HFFc6 (cell line): ENCODE measurements around the gene MYO1H. TPM values are rescaled to one million over a fixed set of nuclear protein-coding genes. Genes with fewer than 3 reads are reported as not detected.
A peak's percentile ranks its signal among the peaks of the same experiment; 100 is the strongest.
"Not testable (repeated sequence)": the region's sequence is repeated elsewhere in the genome, so short reads cannot be mapped to it uniquely, and the experiment has no call there.

ENCODE experiments used
- DNase-seq: peaks from one replicate; pipeline ENCODE4 v3.0.0-alpha.2; 2018
- H3K27ac Mint-ChIP-seq: 2 replicates; pipeline ENCODE4 v1.8.0; 2020; ENCODE audit warnings: mild to moderate bottlenecking, mixed read lengths
- H3K27me3 Mint-ChIP-seq: 2 replicates; pipeline ENCODE4 v1.8.0; 2021; ENCODE audit warnings: mild to moderate bottlenecking, moderate library complexity, mixed read lengths; ENCODE audit not compliant: insufficient read depth
- H3K36me3 Mint-ChIP-seq: 2 replicates; pipeline ENCODE4 v1.8.0; 2021; ENCODE audit warnings: low read depth, mixed read lengths
- H3K4me1 Mint-ChIP-seq: 2 replicates; pipeline ENCODE4 v1.8.0; 2020; ENCODE audit warnings: low read depth, mixed read lengths
- H3K4me3 Mint-ChIP-seq: 2 replicates; pipeline ENCODE4 v1.8.0; 2020; ENCODE audit warnings: mild to moderate bottlenecking, moderate library complexity, mixed read lengths
- H3K9me3 Mint-ChIP-seq: 2 replicates; pipeline ENCODE4 v1.8.0; 2020; ENCODE audit warnings: mild to moderate bottlenecking, mixed read lengths
- CTCF ChIP-seq: fragments of 200-600 bp; sonication (generic); IDR thresholded peaks from 2 replicates; pipeline ENCODE4 v1.5.0; 2021; ENCODE audit warnings: antibody characterized with exemption, mild to moderate bottlenecking
- total RNA-seq, 6 experiments: library from RNA; stranded (reverse); fragmentation: NEBNext Ultra II Directional; extraction: Animal tissue kit (Norgen Biotek cat#: 25700); gene quantifications; 2 replicates in 1 of 6; 3 replicates in 5 of 6; pipeline ENCODE4 v1.2.3, GENCODE V29; 2021

Gene MYO1H
- total RNA-seq, 6 experiments from 2014 or later = not detected

GRCh38 chr12:109436188-109436560, 88.5 kb downstream of the MYO1H start:
- Mint-ChIP-seq H3K4me1 (0 out of 2 replicates have a peak, but pooled peaks cover 6% of the 10 kb centered on the region), H3K27me3 (peaks cover 6% of the 10 kb centered on the region), H3K27ac (no peak overlapping the region), H3K36me3 (peaks cover 4% of the 10 kb centered on the region; the same call in 1 of the 2 replicates), H3K4me3 (no peak overlapping the region), H3K9me3 (no peaks in the 10 kb centered on the region)
- no peak for TF ChIP-seq CTCF
- DNase-seq = no peak

- H3K4me3 Mint-ChIP-seq = no peak overlapping the region
- H3K27ac Mint-ChIP-seq = no peak overlapping the region
- no peaks in the 10 kb centered on the region for H3K9me3 Mint-ChIP-seq
- TF ChIP-seq CTCF = no peak
- H3K36me3 Mint-ChIP-seq = peaks cover 9% of the 10 kb centered on the region; the same call in 1 of the 2 replicates
- H3K4me1 Mint-ChIP-seq = peaks cover 10% of the 10 kb centered on the region
- no peak for DNase-seq
- peaks cover 6% of the 10 kb centered on the region; the same call in 1 of the 2 replicates for H3K27me3 Mint-ChIP-seq
Measured at GRCh38 chr12:109439181-109439580, 91.5 kb downstream of the MYO1H start.

- not testable (repeated sequence) for H3K4me3 Mint-ChIP-seq, H3K27me3 Mint-ChIP-seq, H3K9me3 Mint-ChIP-seq, DNase-seq, H3K27ac Mint-ChIP-seq
- H3K36me3 Mint-ChIP-seq = peaks cover 16% of the 10 kb centered on the region
- peaks cover 18% of the 10 kb centered on the region for H3K4me1 Mint-ChIP-seq
Measured at GRCh38 chr12:109439951-109440350, 92.3 kb downstream of the MYO1H start.

GRCh38 chr12:109440851-109441490, 93.3 kb downstream of the MYO1H start:
- Mint-ChIP-seq H3K27me3 (peaks cover 3% of the 10 kb centered on the region; the same call in 1 of the 2 replicates), H3K27ac (no peak overlapping the region), H3K4me1 (peaks cover 28% of the 10 kb centered on the region), H3K36me3 (peaks cover 25% of the 10 kb centered on the region), H3K9me3 (no peaks in the 10 kb centered on the region), H3K4me3 (no peak overlapping the region)
- TF ChIP-seq CTCF = no peak
- DNase-seq = no peak

- Mint-ChIP-seq H3K9me3 (no peaks in the 10 kb centered on the region), H3K27me3 (peaks cover 2% of the 10 kb centered on the region; the same call in 1 of the 2 replicates), H3K4me1 (peaks cover 37% of the 10 kb centered on the region), H3K4me3 (no peak overlapping the region), H3K27ac (peak overlapping the region; percentile 94), H3K36me3 (peaks cover 23% of the 10 kb centered on the region)
- DNase-seq = no peak
- TF ChIP-seq CTCF = no peak
Measured at GRCh38 chr12:109443794-109444193, 96.1 kb downstream of the MYO1H start.

- Mint-ChIP-seq H3K9me3 (no peaks in the 10 kb centered on the region), H3K4me3 (peak overlapping the region; percentile 23; the same call in 1 of the 2 replicates), H3K27ac (peak overlapping the region; percentile 94), H3K36me3 (peaks cover 23% of the 10 kb centered on the region), H3K4me1 (peaks cover 42% of the 10 kb centered on the region), H3K27me3 (peaks cover 2% of the 10 kb centered on the region; the same call in 1 of the 2 replicates)
- DNase-seq = no peak
- no peak for TF ChIP-seq CTCF
Measured at GRCh38 chr12:109444259-109444658, 96.6 kb downstream of the MYO1H start.
